Ovary (tissue), 9 donors: ENCODE results near the gene LPCAT2. TPM values are rescaled to one million over a fixed set of nuclear protein-coding genes. Genes with fewer than 3 reads are reported as not detected.

Experiments used
- DNase-seq, 5 donors: peaks; one replicate each; pipeline ENCODE4 v3.0.0-alpha.2; 2019 to 2020
- H3K27ac ChIP-seq, 2 donors: fragments of 200-600 bp; one replicate each; pipeline versions ENCODE4 v1.5.1 to v1.8.0; 2019 to 2022
- H3K27me3 ChIP-seq: fragments of 200-600 bp; one replicate; pipeline ENCODE4 v1.8.0; 2022
- H3K36me3 ChIP-seq: fragments of 200-600 bp; sonication (generic); one replicate; pipeline ENCODE4 v1.5.1; 2019
- H3K4me1 ChIP-seq: one replicate; pipeline ENCODE4 v1.8.1; 2013; ENCODE audit warnings: mild to moderate bottlenecking, moderate library complexity; ENCODE audit not compliant: insufficient read depth
- H3K4me3 ChIP-seq: fragments of 200-600 bp; sonication (generic); one replicate; pipeline ENCODE4 v1.5.1; 2017
- H3K9me3 ChIP-seq, 2 donors: fragments of 200-600 bp in 1 of 2; sonication (generic) in 1 of 2; one replicate each; pipeline versions ENCODE4 v1.5.1 to v1.8.1; 2013 to 2019; ENCODE audit warnings: mild to moderate bottlenecking in 1 of 2, moderate library complexity in 1 of 2
- CTCF ChIP-seq, 3 donors: fragments of 450-650 bp in 2 of 3; fragments of 200-600 bp in 1 of 3; IDR thresholded peaks; one replicate each; pipeline versions ENCODE4 v1.5.1 to v1.8.0; 2016 to 2022; ENCODE audit warnings: antibody characterized with exemption in 3 of 3, mild to moderate bottlenecking in 1 of 3
- EP300 ChIP-seq: sonication (generic); formaldehyde crosslinking; IDR thresholded peaks from one replicate; pipeline ENCODE4 v1.6.1; 2017; ENCODE audit warnings: antibody characterized with exemption
- POLR2A ChIP-seq: fragments of 450-650 bp; IDR thresholded peaks from one replicate; pipeline ENCODE4 v1.6.1; 2017; ENCODE audit warnings: antibody characterized with exemption, mild to moderate bottlenecking, moderate library complexity
- WGBS, 3 donors: extraction: QIAGEN DNeasy Blood & Tissue Kit in 1 of 3; methylation state at CpG; one replicate each; pipeline versions ENCODE4 v1.1.5 to v1.1.7; 2013 to 2017; 5-methylcytosine and 5-hydroxymethylcytosine counted together
- intact Hi-C, 4 donors: fragments of 100-400 bp; cut with DNase I; formaldehyde crosslinking; loops; one replicate each; pipeline versions ENCODE4 v1.11.0 to v1.15.1; 2022 to 2023
- polyA plus RNA-seq, 2 donors: library from polyadenylated mRNA; stranded (reverse); fragments of 200-250 nt in 1 of 2; fragments of 350-450 nt in 1 of 2; fragmentation: Illumina TruSeq in 1 of 2; extraction: RNeasy Lipid Tissue Mini Kit (QIAGEN cat#74804) in 1 of 2; gene quantifications; one replicate each; pipeline ENCODE4 v1.2.3, GENCODE V29; 2013 to 2014
- total RNA-seq, 7 donors: library from RNA; depleted of rRNA in 2 of 7; stranded (reverse); fragments of >200 nt in 2 of 7; fragmentation: NEBNext Ultra II Directional in 3 of 7; extraction: Animal tissue kit (Norgen Biotek cat#: 25700) in 3 of 7; gene quantifications; one replicate each; pipeline versions ENCODE4 v1.1.0 to v1.2.4, GENCODE V29; 2016 to 2023
- donor health status: DM: no; HTN: no; CAD: no; lungs with moderate emphysema.
- donor health status: DM: no; HTN: no; CAD: no.
- donor health status: Bipolar disorder and iron deficiency.
- donor health status: DM: yes; HTN: yes; CAD: no.
- donor health status: DM: no; HTN: no; CAD: no.
- donor health status: DM: yes; HTN: yes; CAD: no.

Gene LPCAT2
- total and polyA plus RNA-seq, 9 donors, result 12.2 to 39.7 (median 22.3) TPM

GRCh38 chr16:55499281-55499680, 9.6 kb upstream of the LPCAT2 start:
- no peak overlapping the region for H3K4me3 ChIP-seq
- DNase-seq, result no peak
- TF ChIP-seq EP300 (no peak), POLR2A (no peak), CTCF (IDR thresholded peaks at IDR 0.05) (no peak)
- H3K27ac ChIP-seq, result no peak overlapping the region
- WGBS, 3 donors, result 66 to 79% (median 75%) methylated on average over 3 of the region's 3 CpGs
- intact Hi-C loops, result no loop called here
- no peaks in the 10 kb centered on the region for H3K36me3 ChIP-seq
- no peaks in the 10 kb centered on the region for H3K9me3 ChIP-seq
- H3K27me3 ChIP-seq, result no peaks in the 10 kb centered on the region
- peaks cover 7% of the 10 kb centered on the region for H3K4me1 ChIP-seq

GRCh38 chr16:55499951-55500529, 8.8 kb upstream of the LPCAT2 start:
- no peaks in the 10 kb centered on the region for H3K36me3 ChIP-seq
- 58 to 77% (median 64%) methylated on average over 10 of the region's 10 CpGs for WGBS, 3 donors
- DNase-seq, result no peak
- intact Hi-C loops, result no loop called here
- H3K27me3 ChIP-seq, result no peaks in the 10 kb centered on the region
- no peak overlapping the region for H3K4me3 ChIP-seq
- H3K27ac ChIP-seq, result no peak overlapping the region
- peaks cover 7% of the 10 kb centered on the region for H3K4me1 ChIP-seq
- H3K9me3 ChIP-seq, result no peaks in the 10 kb centered on the region
- TF ChIP-seq CTCF (IDR thresholded peaks at IDR 0.05) (no peak), POLR2A (no peak), EP300 (no peak)

DNA sequence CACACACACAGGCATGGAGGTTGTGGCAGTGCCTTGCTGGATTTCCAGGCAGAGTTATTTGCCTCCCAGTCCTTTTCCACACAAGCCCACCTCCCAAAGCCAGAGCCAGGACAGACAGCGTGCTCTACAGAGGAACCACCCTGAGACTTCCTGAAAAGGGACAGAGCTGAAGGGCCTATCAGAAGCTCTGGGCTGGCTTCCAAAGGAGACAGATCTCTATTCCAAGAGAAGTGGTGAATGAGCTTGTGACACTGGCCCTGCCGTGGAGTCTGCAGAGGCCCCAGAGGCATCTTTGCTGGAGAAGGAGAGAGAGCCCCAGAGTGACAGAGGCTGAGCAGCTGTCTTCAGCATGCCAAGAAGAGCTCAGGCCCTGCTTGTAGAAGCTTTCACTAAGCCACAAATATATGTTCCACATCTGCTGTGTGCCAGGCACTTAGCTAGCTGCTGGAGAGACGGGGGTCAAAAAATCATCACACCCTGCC, 8.3 kb upstream of the LPCAT2 start:
- H3K27ac ChIP-seq, result no peak overlapping the region
- intact Hi-C loops, result no loop called here
- TF ChIP-seq EP300 (no peak), POLR2A (no peak), CTCF (IDR thresholded peaks at IDR 0.05) (no peak)
- 48 to 63% (median 50%) methylated on average over 3 of the region's 3 CpGs for WGBS, 3 donors
- H3K4me3 ChIP-seq, result no peak overlapping the region
- peaks cover 7% of the 10 kb centered on the region for H3K4me1 ChIP-seq
- no peaks in the 10 kb centered on the region for H3K27me3 ChIP-seq
- no peaks in the 10 kb centered on the region for H3K36me3 ChIP-seq
- DNase-seq, result peak in 1 of 5 donors; percentile 23
- no peaks in the 10 kb centered on the region for H3K9me3 ChIP-seq

DNA sequence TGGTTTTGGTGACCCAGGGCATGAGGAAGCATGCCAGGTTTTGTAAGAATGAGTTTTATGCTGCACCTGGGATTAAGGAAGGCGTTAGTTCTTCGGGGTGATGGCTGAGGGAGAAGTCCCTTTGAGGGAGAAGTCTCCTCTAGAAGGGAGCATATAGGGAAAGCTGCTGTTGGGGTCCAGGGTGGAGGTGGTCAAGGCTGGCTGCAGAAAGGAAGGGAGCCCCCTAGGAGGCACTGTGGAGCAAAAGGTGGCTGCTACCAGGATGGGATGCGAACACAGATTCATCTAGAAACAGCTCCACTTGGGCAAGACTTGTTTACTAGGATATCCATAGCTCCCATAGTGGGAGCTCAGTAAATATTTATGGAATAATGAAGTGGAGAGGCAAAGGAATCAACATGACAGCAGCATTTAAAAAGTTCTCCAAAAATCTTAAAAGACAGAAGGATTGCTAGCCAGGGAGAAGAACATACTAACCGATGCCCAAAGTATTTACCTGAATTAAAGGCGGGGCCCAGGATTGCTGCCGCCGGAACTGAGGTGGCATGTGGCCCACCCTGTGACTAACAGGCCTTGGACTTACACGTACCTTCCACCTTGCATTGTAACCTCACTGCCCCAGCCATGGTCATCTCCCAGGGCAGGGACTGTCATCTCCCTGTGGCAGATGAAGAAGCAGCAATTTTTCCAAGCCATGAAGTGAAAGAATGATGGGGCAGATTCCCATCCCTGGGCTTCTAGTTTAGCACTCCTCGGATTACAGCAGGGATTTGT, 7.1 kb upstream of the LPCAT2 start:
- no peak overlapping the region for H3K4me3 ChIP-seq
- no peaks in the 10 kb centered on the region for H3K9me3 ChIP-seq
- no peaks in the 10 kb centered on the region for H3K27me3 ChIP-seq
- peak overlapping the region in 1 of 2 donors; percentile 20 for H3K27ac ChIP-seq
- TF ChIP-seq CTCF (IDR thresholded peaks at IDR 0.05), result no peak
- TF ChIP-seq POLR2A, result no peak
- no peak for TF ChIP-seq EP300
- intact Hi-C loops, result no loop called here
- H3K4me1 ChIP-seq, result peaks cover 7% of the 10 kb centered on the region
- WGBS, 3 donors, result 74 to 76% (median 76%) methylated on average over 9 of the region's 9 CpGs
- H3K36me3 ChIP-seq, result no peaks in the 10 kb centered on the region
- DNase-seq, result no peak
